Measurements from ENCODE around the gene OAS2. TPM values are rescaled to one million over a fixed set of nuclear protein-coding genes. Genes with fewer than 3 reads are reported as not detected.
A peak's percentile ranks its signal among the peaks of the same experiment; 100 is the strongest.

Gene OAS2
- total and polyA plus RNA-seq, 9 of the 15 experiments (the other 6 are each of a cell fraction or from before 2014, with no cell fraction given) = 0.13 to 0.85 TPM; not detected in 7

DNA sequence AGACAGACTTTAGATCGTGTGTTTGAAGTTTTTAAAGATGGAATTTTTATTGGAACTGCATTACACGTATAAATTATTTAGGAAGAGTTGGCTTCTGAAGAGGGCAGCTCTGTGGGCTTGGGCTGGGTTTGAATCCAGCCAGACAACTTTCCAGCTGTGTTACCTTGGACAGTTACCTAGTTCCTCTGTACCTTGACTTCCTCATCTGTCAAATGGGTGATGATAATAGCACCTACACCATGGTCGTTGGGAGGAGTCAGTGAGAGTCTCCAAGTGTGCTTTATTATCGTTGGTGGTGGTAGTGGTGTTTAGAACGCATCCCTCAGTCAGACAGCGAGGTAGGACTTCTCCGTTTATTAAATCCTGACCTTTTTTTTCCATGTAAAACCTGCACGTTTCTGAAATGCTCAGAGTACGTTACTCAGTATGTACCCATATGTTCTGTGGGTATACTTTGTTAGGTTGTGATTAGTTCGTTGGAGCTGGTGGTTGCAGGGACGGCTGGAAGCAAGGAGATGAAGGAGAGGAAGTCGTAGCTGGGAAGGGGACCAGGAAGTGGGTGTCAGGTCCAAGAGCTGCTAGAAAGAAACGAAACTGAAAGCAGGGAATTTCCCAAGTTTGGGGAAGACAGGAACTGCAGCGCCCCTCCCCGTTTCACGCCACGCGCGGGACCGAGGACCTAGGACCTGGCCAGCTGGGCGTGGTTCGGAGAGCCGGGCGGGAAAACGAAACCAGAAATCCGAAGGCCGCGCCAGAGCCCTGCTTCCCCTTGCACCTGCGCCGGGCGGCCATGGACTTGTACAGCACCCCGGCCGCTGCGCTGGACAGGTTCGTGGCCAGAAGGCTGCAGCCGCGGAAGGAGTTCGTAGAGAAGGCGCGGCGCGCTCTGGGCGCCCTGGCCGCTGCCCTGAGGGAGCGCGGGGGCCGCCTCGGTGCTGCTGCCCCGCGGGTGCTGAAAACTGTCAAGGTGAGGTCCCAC lies 40.3 kb upstream of the OAS2 start, which contains the start of gene OAS3 (continued):
- TF ChIP-seq, protein P1, sequence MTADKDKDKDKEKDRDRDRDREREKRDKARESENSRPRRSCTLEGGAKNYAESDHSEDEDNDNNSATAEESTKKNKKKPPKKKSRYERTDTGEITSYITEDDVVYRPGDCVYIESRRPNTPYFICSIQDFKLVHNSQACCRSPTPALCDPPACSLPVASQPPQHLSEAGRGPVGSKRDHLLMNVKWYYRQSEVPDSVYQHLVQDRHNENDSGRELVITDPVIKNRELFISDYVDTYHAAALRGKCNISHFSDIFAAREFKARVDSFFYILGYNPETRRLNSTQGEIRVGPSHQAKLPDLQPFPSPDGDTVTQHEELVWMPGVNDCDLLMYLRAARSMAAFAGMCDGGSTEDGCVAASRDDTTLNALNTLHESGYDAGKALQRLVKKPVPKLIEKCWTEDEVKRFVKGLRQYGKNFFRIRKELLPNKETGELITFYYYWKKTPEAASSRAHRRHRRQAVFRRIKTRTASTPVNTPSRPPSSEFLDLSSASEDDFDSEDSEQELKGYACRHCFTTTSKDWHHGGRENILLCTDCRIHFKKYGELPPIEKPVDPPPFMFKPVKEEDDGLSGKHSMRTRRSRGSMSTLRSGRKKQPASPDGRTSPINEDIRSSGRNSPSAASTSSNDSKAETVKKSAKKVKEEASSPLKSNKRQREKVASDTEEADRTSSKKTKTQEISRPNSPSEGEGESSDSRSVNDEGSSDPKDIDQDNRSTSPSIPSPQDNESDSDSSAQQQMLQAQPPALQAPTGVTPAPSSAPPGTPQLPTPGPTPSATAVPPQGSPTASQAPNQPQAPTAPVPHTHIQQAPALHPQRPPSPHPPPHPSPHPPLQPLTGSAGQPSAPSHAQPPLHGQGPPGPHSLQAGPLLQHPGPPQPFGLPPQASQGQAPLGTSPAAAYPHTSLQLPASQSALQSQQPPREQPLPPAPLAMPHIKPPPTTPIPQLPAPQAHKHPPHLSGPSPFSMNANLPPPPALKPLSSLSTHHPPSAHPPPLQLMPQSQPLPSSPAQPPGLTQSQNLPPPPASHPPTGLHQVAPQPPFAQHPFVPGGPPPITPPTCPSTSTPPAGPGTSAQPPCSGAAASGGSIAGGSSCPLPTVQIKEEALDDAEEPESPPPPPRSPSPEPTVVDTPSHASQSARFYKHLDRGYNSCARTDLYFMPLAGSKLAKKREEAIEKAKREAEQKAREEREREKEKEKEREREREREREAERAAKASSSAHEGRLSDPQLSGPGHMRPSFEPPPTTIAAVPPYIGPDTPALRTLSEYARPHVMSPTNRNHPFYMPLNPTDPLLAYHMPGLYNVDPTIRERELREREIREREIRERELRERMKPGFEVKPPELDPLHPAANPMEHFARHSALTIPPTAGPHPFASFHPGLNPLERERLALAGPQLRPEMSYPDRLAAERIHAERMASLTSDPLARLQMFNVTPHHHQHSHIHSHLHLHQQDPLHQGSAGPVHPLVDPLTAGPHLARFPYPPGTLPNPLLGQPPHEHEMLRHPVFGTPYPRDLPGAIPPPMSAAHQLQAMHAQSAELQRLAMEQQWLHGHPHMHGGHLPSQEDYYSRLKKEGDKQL (CRISPR knock-in tag; IDR thresholded peaks at IDR 0.05; ENCODE audit: borderline replicate concordance) = no peak
- no peak for TF ChIP-seq ZNF3 (CRISPR knock-in tag; IDR thresholded peaks at IDR 0.05)
- no peak for TF ChIP-seq TRIM28 (IDR thresholded peaks at IDR 0.05)
- TF ChIP-seq TARDBP (IDR thresholded peaks at IDR 0.05) = no peak
- TF ChIP-seq EHMT2 (IDR thresholded peaks at IDR 0.05) = no peak
- TF ChIP-seq ETV1 (tag; conservative IDR thresholded peaks at IDR 0.05; ENCODE audit: low read depth) = peak; percentile 52
- TF ChIP-seq L3MBTL2 (IDR thresholded peaks at IDR 0.05) = peak; percentile 80
- peak; percentile 62 to 88 for TF ChIP-seq E2F6 (IDR thresholded peaks at IDR 0.05; ENCODE audit: borderline replicate concordance in 1 of 2, extremely low read depth in 1 of 2, insufficient read depth in 1 of 2, insufficient read length in 1 of 2, low read depth in 1 of 2, low read length in 1 of 2, poor library complexity in 1 of 2, severe bottlenecking in 1 of 2)
- peak; percentile 72; the same call in 1 of the 2 replicates for TF ChIP-seq RB1 (IDR thresholded peaks at IDR 0.05; ENCODE audit: low read depth)
- TF ChIP-seq AFF1 (IDR thresholded peaks at IDR 0.05; ENCODE audit: low read depth in 1 of 2, partially characterized antibody in 2 of 2) = peak in 1 of 2 experiments; percentile 68
- TF ChIP-seq MYC (IDR thresholded peaks at IDR 0.05; ENCODE audit: low read depth, low read length) = peak; percentile 66; the same call in 1 of the 2 replicates
- no peak for TF ChIP-seq MYC (CRISPR knock-in tag; IDR thresholded peaks at IDR 0.05; ENCODE audit: borderline replicate concordance, low read depth)
- TF ChIP-seq, protein P2, sequence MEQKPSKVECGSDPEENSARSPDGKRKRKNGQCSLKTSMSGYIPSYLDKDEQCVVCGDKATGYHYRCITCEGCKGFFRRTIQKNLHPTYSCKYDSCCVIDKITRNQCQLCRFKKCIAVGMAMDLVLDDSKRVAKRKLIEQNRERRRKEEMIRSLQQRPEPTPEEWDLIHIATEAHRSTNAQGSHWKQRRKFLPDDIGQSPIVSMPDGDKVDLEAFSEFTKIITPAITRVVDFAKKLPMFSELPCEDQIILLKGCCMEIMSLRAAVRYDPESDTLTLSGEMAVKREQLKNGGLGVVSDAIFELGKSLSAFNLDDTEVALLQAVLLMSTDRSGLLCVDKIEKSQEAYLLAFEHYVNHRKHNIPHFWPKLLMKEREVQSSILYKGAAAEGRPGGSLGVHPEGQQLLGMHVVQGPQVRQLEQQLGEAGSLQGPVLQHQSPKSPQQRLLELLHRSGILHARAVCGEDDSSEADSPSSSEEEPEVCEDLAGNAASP (IDR thresholded peaks at IDR 0.05) = no peak
- peak; percentile 89 for TF ChIP-seq BCOR (IDR thresholded peaks at IDR 0.05)
- TF ChIP-seq CREBBP (IDR thresholded peaks at IDR 0.05; ENCODE audit: low read depth, low read length) = no peak
